Fibroblast of skin of scalp (primary cell): ENCODE data around the gene BANK1.
"Not testable (repeated sequence)": the region's sequence is repeated elsewhere in the genome, so short reads cannot be mapped to it uniquely, and the experiment has no call there.

Source experiments
- DNase-seq: peaks from one replicate; pipeline ENCODE4 v3.0.0-alpha.2; 2013

Gene BANK1

GRCh38 chr4:101888472-101888871 is 97.9 kb downstream of the BANK1 start:
- DNase-seq, result no peak

- DNase-seq, result not testable (repeated sequence)
These were observed 115.0 kb downstream of the BANK1 start for GRCh38 chr4:101905527-101905926.

- no peak for DNase-seq
These were observed 120.3 kb downstream of the BANK1 start for GRCh38 chr4:101910786-101911373.

- no peak for DNase-seq
These were observed 121.1 kb downstream of the BANK1 start for GRCh38 chr4:101911616-101912015.

GRCh38 chr4:101914761-101915160 is 124.2 kb downstream of the BANK1 start:
- no peak for DNase-seq

- no peak for DNase-seq
These were observed 128.9 kb downstream of the BANK1 start for GRCh38 chr4:101919373-101919977.

- no peak for DNase-seq
These were observed 130.8 kb downstream of the BANK1 start for GRCh38 chr4:101921370-101921769.

- DNase-seq, result no peak
These were observed 141.1 kb downstream of the BANK1 start for GRCh38 chr4:101931619-101932018.

GRCh38 chr4:101933855-101934254 is 143.3 kb downstream of the BANK1 start:
- DNase-seq, result no peak

- DNase-seq, result no peak
These were observed 148.3 kb downstream of the BANK1 start for GRCh38 chr4:101938836-101939235.

GRCh38 chr4:101941816-101942358 is 151.4 kb downstream of the BANK1 start:
- no peak for DNase-seq

GRCh38 chr4:101942891-101943290 is 152.4 kb downstream of the BANK1 start:
- DNase-seq, result no peak

- DNase-seq, result peak; percentile 4
These were observed 154.1 kb downstream of the BANK1 start for GRCh38 chr4:101944649-101945048.

GRCh38 chr4:101948055-101948454 is 157.5 kb downstream of the BANK1 start:
- DNase-seq, result no peak

- DNase-seq, result no peak
These were observed 158.4 kb downstream of the BANK1 start for GRCh38 chr4:101948951-101949350.

- DNase-seq, result no peak
These were observed 159.9 kb downstream of the BANK1 start for GRCh38 chr4:101950258-101950979.

- no peak for DNase-seq
These were observed 162.5 kb downstream of the BANK1 start for GRCh38 chr4:101952985-101953384.

GRCh38 chr4:101953949-101954348 is 163.4 kb downstream of the BANK1 start:
- DNase-seq, result peak; percentile 75

GRCh38 chr4:101954351-101954750 is 163.8 kb downstream of the BANK1 start:
- DNase-seq, result peak; percentile 22

GRCh38 chr4:101954975-101955678 is 164.6 kb downstream of the BANK1 start:
- DNase-seq, result no peak

GRCh38 chr4:101956068-101956825 is 165.7 kb downstream of the BANK1 start:
- no peak for DNase-seq

- no peak for DNase-seq
These were observed 168.0 kb downstream of the BANK1 start for GRCh38 chr4:101958547-101958946.
